ENCODE data around the gene ALPK1. TPM values are rescaled to one million over a fixed set of nuclear protein-coding genes. Genes with fewer than 3 reads are reported as not detected.

The ALPK1 gene
- total RNA-seq (2021; fragmentation: NEBNext Ultra II Directional; extraction: Animal tissue kit (Norgen Biotek cat#: 25700)) = 0.43 and 0.44 TPM in 2 replicates
- polyA plus RNA-seq (2011; rRNA removed) = 0.03 and 0.08 TPM in 2 replicates
- polyA plus RNA-seq (2011; cell fraction: cytosol; rRNA removed) = 0.12 TPM
- polyA plus RNA-seq (2011; cell fraction: nucleus; rRNA removed) = 0.23 TPM
- 0.06 to 0.33 TPM (median 0.24 TPM) in 4 replicates for polyA plus RNA-seq (2012, experiment 1 of 2)
- not detected for polyA plus RNA-seq (2012, experiment 2 of 2)
- 0.14 TPM for polyA plus RNA-seq (2013, experiment 1 of 2)
- 0.13 TPM for polyA plus RNA-seq (2013, experiment 2 of 2)
- polyA minus RNA-seq (2011; rRNA and poly(A)+ RNA removed) = 0.57 and 0.61 TPM in 2 replicates
- polyA minus RNA-seq (2011; cell fraction: cytosol; rRNA and poly(A)+ RNA removed) = 0.59 TPM
- polyA minus RNA-seq (2011; cell fraction: nucleus; rRNA and poly(A)+ RNA removed) = 3.3 TPM
- long read RNA-seq, experiment 1 = 0 reads
- long read RNA-seq, experiment 2, partial matches to known transcripts = 0 of 1 reads
- long read RNA-seq, experiment 2, other reads (novel, unspliced or antisense) = 1 of 1 reads

DNA sequence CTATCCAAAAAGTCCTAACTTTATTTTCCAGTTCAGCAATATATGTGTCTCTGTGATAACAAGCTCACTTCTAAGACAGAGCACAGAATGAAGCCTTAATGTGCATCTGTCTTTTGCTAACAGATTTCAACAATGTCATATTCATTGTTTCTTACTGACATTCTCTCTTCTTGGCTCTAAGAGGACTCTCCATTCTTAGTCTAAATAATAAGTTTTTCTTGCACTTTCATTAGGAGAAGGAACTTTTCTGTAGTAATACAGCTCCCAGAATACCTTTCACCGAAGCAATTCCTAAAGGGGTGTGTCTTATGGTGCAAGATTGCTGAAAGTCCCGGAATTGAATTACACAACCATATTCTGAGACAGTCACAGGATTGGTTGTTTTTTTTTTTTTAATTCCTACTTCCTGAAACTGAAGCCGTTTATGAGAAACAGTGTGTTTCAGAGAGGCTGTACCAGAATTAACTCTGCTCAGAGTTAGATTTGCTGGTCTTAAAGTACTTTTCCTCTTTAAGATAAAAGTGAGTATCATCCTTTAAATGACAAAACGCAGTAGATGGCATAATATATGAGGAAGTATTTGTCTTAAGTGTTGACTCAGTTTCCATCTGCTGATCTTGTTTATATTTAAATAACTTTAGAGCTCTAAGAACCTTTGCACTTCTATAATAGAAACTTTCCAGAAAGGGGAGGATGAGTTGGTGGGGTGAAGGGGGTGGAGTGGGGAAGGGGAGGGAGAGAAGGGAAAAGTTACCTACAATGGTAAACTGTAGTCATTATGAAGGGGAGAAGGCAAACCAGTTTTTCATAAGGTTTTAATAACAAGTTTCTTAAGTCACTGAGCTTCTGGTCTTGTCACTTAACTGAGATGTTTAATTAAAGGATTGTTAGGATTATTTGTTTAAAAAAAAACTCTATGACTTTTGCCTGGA is at the start of gene ALPK1:
Gene ALPK1 (plus strand): TSS at position 421 of the 932 bp plus-strand sequence.
- Histone ChIP-seq H3K9me3 (ENCODE audit: insufficient read depth in 2 of 2, low read depth in 1 of 2, low read length in 1 of 2) (no peaks in the 10 kb centered on the region), H3K36me3 (ENCODE audit: control insufficient read depth in 2 of 4, insufficient read depth in 4 of 4, low read length in 3 of 4) (no peaks in the 10 kb centered on the region), H4K91ac (replicated peaks; ENCODE audit: insufficient read length, low read length) (no peak within 1 kb of the TSS), H2BK20ac (ENCODE audit: low read length) (no peak within 1 kb of the TSS), H3K14ac (ENCODE audit: insufficient read length) (no peak within 1 kb of the TSS), H3K4me2 (ENCODE audit: insufficient read depth in 1 of 2, low read depth in 2 of 2, low read length in 2 of 2) (no peak within 1 kb of the TSS), H3K79me1 (ENCODE audit: low read depth, low read length) (no peaks in the 10 kb centered on the region), H3K4ac (replicated peaks; ENCODE audit: insufficient read length, low read depth, low read length) (no peak within 1 kb of the TSS), H3K23me2 (ENCODE audit: low read depth, low read length) (no peaks in the 10 kb centered on the region; the same call in 1 of the 2 replicates), H2BK15ac (ENCODE audit: low read length) (no peak within 1 kb of the TSS), H3K79me2 (ENCODE audit: control insufficient read depth in 1 of 2, insufficient read depth in 2 of 2, low read length in 2 of 2) (no peaks in the 10 kb centered on the region), H2BK120ac (replicated peaks; ENCODE audit: low read depth, low read length) (no peak within 1 kb of the TSS), H3K4me3 (ENCODE audit: extremely low read depth in 1 of 4, insufficient read depth in 2 of 4, low read depth in 3 of 4, low read length in 4 of 4) (no peak within 1 kb of the TSS), H2AK5ac (ENCODE audit: low read depth, low read length) (no peak within 1 kb of the TSS), H3K4me1 (replicated peaks in 1 of 4; ENCODE audit: control insufficient read depth in 3 of 4, insufficient read depth in 4 of 4, low read length in 3 of 4) (no peaks in the 10 kb centered on the region), H3K18ac (ENCODE audit: extremely low read depth, low read length) (no peak within 1 kb of the TSS), H3K27me3 (replicated peaks in 1 of 4; ENCODE audit: control insufficient read depth in 3 of 4, extremely low read depth in 1 of 4, insufficient read depth in 3 of 4, low read length in 3 of 4) (no peaks in the 10 kb centered on the region; a peak in 1 of 7 replicates), H2AFZ (ENCODE audit: low read length) (no peak within 1 kb of the TSS), H4K8ac (ENCODE audit: extremely low read depth, insufficient read depth, low read length) (no peak within 1 kb of the TSS), H3K9ac (replicated peaks in 1 of 4; ENCODE audit: extremely low read depth in 1 of 4, low read depth in 3 of 4, low read length in 3 of 4) (peak within 1 kb of the TSS in 1 of 4 experiments; percentile 34; a peak in 1 of 7 replicates), H3K56ac (replicated peaks; ENCODE audit: insufficient read length, low read depth, low read length) (no peak within 1 kb of the TSS), H2BK5ac (ENCODE audit: low read depth, low read length) (no peak within 1 kb of the TSS), H3K23ac (ENCODE audit: insufficient read length) (no peak within 1 kb of the TSS), H4K5ac (ENCODE audit: insufficient read length, low read depth, low read length) (no peak within 1 kb of the TSS), H3K27ac (ENCODE audit: low read depth, low read length) (no peak within 1 kb of the TSS), H2BK12ac (ENCODE audit: low read depth, low read length) (no peak within 1 kb of the TSS), H4K20me1 (replicated peaks in 1 of 2; ENCODE audit: control insufficient read depth in 1 of 2, insufficient read depth in 2 of 2, low read length in 2 of 2) (no peaks in the 10 kb centered on the region)
- DNase-seq (ENCODE audit: low read depth in 1 of 2, low spot score in 2 of 2) (no peak), FAIRE-seq (no peak)
- 85% methylated on average over 4 of the region's 4 CpGs; no CpG with 5 or more reads in 1 of the 2 experiments for WGBS, 2 experiments (ENCODE audit: extremely low coverage in 1 of 2, insufficient coverage in 1 of 2, insufficient read length in 1 of 2, insufficient replicate concordance in 2 of 2, low coverage in 1 of 2, low lambda C conversion rate in 2 of 2, missing lambda C conversion rate in 1 of 2)
- CTCF ChIA-PET (ENCODE audit: partially characterized antibody) = interaction anchor here (0.7 kb wide), 1 partner anchor 51 kb away, joined by 3 read pairs; no protein-coding TSS in a partner anchor
- TF ChIP-seq SIRT6 (IDR thresholded peaks at IDR 0.05; ENCODE audit: low read length) = no peak
- no peak for TF ChIP-seq SRF (IDR thresholded peaks at IDR 0.05; ENCODE audit: low read depth, low read length)
- no peak for TF ChIP-seq TAF7 (optimal IDR thresholded peaks at IDR 0.05; ENCODE audit: borderline replicate concordance, low read depth, low read length)
- no peak for TF ChIP-seq TCF12 (IDR thresholded peaks at IDR 0.05; ENCODE audit: low read depth, low read length)
- POLR2A ChIA-PET (ENCODE audit: partially characterized antibody) = no interaction called here
